Endometrial microvascular endothelial cells (primary cell): ENCODE measurements around the gene PMIS2. TPM values are rescaled to one million over a fixed set of nuclear protein-coding genes. Genes with fewer than 3 reads are reported as not detected.

Experiments
- in situ Hi-C: cut with HindIII; loops from 2 replicates; pipeline ENCODE4 v1.10.0; 2017; ENCODE audit warnings: low sequenced_read_pairs, low pct_unique_long_range_greater_than_20kb; ENCODE audit errors: inconsistent ontology term
- total RNA-seq: library from RNA; depleted of rRNA; stranded (reverse); fragments of >200 nt; gene quantifications from one replicate; pipeline ENCODE4 v1.2.3, GENCODE V29; 2015; ENCODE audit errors: inconsistent ontology term

The PMIS2 gene
- total RNA-seq, 1 donor from 2014 or later, result not detected

DNA sequence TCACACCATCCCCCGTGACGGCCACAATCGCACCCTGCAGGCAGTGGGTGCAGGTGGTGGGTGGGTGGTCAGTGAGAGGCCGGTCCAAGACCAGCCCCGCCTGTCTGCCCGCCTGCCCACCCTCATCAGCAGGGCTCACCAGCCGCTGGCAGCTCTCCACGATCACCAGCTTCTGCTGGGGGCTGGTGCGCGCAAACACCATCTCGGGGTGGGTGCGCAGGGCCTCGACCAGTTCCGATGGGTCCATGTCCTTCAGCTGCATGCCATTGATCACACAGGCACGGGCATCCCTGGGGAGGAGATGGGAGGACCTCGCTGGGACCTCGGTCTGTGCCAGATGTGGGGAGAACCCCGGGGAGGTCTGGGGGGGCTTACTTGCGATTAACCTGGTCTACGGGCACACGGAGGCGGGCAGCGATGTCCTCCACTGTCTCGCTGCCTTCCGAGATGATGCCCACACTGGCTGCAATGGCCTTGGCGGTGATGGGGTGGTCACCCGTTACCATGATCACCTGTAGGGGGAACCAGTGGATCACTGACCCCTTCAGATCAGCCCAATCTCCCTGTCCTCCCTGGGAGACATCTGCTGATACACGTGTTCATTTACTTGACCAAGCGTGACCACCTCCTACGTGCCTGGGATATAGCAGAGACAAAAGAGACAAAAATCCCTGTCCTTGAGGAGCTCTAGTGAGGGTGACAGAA lies 30.5 kb upstream of the PMIS2 start:
- in situ Hi-C loops, result no loop called here

DNA sequence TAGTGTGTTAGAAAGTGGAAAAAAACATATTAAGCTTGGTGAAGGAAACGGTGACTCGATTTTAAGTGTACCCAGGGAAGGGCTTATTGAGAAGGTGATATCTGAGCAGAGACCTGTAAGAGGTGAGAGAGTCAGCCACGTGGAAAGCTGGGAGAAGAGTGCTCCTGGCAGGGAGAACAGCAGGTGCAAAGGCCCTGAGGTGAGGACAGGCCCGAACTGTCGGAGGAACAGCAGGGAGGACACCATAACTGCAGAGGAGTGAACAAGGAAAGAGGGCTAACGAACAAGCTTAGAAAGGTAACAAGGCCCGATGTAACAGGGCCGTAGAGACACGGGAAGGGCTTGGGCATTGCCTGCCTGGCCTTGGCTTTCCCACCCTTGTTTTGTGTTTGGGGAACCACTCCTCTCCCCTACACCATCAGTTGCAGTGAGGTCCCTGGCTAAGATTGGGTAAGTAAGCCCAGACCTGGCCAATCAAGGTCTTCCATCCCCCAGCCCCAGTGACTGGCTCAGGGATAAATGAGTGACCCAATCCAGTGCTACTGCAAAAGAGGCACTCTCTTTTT lies 29.9 kb upstream of the PMIS2 start:
- in situ Hi-C loops, result no loop called here

DNA sequence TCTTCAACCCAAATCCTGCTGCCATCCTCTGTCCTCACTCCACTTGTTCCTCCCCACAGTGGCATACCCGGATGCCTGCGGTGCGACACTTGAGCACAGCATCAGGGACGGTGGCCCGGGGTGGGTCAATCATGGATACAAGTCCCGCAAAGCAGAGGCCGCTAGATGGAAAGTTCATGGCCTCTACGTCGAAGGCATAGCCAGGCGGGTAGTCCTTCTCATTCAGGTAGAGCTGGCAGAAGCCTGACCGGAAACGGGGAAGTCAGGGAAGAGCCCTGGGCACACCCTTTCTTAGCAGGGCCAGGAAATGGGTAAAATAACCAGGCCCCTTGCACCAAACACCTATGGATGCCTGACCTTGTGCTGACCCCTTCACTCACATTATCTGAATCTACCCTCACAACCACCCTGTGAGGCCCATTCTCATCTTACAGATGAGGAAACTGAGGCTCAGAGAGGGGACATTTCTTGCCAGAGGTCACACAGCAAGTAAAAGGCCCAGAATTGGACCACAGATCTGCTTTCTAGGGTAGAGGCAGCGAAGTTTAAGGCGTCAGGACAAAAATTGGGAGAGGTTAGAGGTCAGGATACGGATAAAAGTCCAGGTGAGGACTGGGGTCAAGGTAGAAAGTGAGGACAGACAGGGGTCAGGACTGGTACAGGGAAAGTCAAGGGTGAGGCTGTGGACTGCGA lies 29.0 kb upstream of the PMIS2 start:
- in situ Hi-C loops, result no loop called here

DNA sequence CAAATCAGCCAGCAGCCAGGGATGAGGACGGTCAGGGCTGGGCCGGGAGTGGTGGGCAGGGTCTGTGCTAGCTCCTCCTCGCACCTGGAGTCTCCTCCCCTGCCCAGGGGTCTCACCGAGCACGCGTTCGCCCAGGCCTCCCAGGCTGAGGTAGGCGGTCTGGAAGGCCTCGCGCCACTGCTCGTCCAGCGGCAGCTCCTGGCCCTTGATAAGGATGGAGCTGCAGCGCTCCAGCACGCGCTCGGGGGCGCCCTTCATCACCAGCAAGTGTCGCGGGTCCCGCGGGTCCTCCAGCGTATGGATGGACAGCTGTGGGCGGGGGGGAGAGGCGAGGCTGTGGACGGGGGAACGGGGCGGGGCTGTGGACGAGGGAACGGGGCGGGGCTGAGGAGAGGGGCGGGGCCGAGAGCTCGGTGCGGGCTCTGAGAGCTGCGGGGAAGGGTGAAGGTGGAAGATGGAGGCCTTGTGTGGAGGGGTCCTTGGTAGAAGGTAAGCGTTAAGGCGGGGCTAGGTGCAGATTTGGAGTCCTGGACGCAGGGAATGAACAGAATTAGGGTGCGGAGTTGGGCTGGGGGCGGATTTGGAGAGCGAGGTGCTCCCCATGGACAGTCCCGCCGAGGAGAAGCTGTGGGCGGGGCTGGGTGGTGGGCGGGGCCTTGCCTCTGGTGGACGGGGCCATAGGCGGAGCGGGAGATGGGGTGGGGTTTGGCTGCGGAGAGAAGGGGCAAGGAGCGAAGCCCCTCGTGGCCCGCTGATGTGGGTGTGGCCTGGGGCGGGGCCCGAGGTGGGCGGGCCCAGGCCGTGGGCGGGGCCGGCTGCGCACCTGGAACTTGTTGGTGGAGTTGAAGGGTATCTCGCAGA lies 28.2 kb upstream of the PMIS2 start:
- in situ Hi-C loops, result no loop called here

DNA sequence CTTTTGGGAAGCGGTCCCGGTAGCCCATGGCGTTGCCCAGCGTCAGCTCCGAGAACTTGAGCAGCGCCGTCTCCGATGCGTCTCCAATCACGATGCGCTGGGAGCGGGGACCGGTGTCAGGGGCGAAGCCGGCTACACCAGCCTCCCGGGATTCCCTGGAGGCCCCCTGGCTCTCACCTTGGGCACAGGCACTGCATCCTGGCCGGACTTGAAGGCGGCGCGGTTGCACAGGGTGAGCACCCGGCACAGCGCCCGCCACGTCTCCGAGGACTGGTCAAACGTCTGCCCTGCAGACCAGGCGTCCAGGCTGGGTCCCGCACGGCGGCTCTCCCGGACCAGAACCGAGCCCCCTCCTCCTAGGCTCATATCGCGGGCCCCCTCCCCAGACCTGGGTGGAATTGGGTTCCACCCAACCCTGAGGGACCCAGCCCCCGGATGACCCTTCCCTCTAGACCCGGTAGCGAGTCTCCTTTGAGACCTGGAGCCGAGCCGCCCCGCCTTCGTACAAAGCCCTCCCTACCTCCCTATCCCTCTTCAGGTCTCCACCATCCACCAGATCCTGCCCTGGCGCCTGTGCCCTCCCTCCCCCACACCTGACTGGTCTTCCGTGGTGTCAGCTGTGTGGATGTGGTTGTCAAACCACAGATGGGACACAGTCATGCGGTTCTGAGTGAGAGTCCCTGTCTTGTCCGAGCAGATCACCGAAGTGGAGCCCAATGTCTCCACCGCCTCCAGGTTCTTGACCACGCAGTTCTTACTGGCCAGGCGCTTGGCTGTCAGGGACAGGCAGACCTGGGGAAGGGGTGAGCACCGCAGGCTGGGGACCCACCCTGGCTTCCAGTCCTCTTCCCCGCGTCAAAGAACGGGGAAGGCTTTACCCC lies 27.3 kb upstream of the PMIS2 start:
- in situ Hi-C loops, result no loop called here

DNA sequence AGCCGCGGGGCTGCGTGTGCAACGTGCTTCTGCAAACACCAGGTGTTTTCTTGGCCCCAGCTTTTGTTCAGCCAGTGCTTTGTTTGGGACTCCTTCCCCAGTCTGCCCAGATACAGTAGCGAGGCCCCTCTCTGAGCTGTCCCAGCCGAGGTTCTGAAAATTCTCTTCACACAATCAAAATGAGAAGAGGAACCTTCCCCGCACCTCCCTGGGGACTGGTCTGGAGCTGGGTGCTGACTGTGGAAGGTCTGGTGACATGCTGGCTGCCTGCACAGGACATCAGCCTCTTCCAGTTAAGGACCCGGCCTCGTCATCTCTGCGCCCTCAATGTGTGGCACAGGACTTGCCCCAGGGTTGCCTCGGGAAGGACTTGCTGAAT lies 26.7 kb upstream of the PMIS2 start:
- in situ Hi-C loops, result no loop called here

DNA sequence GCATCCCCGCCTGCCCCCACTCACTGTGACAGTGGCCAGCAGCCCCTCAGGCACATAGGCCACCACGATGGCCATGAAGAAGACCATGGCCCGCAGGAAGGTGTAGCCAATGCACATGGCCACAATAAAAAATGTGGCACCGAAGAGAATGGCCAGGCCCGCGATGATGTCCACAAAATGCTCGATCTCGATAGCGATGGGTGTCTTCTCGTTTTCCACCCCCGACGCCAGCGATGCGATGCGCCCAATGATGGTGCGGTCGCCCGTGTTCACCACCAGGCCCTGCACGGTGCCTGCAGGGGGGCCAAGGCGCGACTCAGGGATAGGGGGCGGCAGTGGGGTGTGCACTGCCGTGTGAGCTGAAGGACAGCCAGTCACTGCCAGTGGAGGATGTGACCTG lies 26.2 kb upstream of the PMIS2 start:
- in situ Hi-C loops, result no loop called here

DNA sequence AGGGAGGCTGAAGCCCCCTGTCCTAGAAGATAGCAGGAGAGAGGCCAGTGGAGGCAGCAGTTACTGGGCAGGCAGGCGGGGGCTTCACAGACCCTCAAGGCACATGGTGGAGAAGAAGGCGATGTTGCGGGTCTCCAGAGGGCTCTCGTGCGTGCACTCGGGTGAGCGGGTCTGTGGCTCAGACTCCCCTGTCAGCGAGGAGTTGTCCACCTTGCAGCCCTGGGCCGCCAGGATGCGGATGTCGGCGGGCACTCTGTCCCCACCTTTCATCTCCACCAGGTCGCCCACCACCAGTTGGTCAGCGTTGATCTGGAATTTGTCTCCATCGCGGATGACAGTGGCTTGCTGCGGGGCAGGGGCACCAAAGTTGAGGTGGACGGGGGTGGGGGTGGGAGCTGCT lies 25.7 kb upstream of the PMIS2 start:
- in situ Hi-C loops, result no loop called here

DNA sequence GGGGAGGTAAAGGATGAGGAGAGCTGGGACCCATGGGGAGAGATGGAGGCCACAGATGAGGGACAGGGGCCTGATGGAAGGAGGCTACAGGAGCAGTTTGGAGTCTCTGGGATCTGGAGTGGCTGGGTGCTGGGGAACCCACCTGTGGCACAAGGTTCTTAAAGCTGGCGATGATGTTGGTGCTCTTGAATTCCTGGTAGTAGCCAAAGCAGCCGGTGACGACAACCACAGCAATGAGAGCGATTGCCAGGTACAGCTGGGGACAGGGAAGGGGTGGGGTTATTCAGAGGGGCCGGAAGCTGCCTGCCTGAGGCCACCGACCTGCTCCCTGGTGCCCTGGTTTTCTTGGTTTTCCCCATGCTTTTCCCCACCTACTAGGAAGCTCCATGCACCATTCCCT lies 25.3 kb upstream of the PMIS2 start:
- in situ Hi-C loops, result no loop called here

DNA sequence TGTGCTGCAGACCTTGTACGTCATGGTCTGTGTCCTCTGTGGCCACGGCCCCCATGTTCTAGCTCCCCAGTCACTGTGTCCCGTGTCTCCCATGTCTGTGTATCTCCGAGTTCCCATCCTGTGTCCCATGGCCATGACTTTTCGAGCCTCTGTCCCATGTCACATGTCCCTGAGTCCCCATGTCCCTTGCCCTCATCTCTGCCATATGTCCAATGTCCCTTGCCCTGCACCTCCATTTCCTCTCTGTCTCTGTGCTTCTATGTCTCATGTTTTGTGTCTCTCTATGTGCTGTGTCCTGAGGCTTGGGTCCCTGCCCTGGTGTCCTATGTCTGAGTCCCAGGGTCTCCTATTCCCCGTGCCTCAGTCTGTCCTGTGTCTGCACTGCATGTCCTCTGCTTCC lies 24.5 kb upstream of the PMIS2 start:
- in situ Hi-C loops, result no loop called here

DNA sequence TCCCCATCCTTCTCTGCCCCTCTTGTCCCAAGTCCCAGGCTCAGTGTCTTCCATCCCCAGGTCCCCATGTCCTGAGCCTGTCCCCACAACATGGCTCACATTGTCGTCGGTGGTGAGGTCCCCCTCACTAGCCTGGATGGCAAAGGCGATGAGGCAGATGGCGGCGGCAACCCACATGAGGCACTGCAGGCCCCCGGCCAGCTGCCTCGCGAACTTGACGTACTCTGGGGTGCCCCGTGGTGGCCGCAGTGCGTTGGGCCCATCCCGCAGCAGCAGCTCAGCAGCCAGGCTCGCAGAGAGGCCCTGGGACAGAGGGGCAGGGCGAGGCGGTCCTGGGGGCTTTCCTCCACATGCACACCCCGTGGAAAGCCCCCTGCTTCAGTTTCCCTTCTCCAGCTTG lies 23.6 kb upstream of the PMIS2 start:
- in situ Hi-C loops, result no loop called here

DNA sequence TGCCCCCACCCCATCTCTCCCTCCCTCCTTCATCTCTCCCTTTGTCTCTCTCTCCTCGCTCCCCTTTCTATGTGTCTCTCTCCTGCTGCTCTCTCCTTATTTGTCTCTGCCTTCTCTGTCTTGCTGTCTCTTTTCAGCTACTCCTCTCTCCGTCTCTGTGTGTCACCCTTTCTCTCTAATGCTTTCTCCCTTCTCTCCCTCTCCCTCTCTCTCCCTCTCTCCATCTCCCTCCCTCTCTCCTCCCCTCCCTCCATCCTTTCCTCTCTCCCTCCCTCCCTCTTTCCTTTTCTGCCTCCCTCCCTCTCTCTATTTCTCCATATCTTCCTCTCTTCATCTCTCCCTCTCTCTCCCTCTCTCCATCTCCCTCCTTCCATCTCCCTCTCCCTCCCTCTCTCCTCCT lies 23.2 kb upstream of the PMIS2 start:
- in situ Hi-C loops, result no loop called here

DNA sequence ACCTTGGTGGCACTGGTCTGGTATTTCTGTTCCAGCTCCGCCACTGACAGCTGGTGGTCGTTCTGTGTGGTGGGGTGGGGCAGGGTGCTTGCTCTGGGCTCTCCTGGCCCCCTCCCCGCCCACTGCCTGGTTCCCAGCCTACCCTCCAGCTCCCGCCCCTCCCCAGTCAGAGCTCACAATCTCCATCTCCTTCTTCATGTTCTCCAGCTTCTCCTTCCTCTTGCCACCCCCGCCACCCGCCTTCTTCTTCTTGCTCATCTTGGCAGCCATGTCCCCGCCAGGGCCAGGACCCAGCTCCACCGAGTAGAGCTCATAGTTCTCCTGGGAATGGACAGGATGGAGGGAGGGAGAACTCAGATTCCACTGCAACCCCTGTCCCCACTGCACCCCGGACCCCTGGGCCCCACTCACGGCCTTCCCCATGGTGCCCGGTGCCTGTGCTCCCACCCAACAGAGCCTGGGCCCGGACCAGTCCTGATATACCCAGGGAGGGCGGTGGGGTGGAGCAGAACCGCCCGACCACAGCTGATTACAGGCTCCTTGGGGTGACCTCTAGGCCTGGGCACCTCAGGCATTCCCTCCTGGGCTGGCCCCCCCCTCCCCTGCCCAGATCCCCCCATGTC lies 22.7 kb upstream of the PMIS2 start, which contains the start of gene ATP4A:
TSS of gene ATP4A (minus strand) at position 452 of the 623 bp plus-strand sequence. CDS start at position 423, 29 bp downstream.
- in situ Hi-C loops, result no loop called here

DNA sequence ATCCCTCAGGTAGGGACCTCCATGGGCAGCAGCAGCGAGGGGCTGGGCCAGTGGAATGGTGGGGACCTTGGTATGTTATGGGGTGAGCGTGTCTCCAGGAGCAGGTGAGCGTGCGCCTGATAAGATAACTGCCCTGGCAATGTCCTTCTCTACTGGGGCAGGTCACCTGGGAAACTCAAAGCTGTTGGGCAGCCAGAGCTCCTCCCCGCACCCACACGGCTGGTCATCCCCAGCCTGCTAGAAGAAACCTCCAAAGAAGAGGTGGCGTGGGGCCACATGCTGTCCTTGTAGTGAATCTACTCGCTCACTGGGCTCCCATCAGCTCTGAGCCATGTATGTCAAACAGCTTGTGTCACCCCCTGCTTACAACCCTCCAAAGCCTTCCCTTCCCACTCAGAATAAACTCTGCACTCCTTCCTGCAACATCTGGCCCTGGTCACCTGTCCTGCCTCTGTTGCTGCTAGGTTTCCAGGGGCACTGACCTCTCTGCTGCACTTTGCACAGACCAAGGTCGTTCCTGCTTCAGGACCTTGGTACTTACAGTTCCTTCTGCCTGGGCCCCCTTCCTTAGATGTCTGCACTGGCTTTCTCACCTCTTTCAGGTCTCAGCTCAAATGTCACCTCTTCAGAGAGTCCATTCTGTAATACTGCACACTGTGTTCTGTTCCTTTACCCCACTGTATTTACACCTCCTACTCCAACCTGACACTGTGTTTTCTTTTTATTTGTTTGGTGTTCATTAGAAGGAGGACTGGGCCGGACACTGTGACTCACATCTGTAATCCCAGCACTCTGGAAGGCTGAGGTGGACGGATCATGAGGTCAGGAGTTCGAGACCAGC lies 20.7 kb upstream of the PMIS2 start:
- in situ Hi-C loops, result no loop called here

DNA sequence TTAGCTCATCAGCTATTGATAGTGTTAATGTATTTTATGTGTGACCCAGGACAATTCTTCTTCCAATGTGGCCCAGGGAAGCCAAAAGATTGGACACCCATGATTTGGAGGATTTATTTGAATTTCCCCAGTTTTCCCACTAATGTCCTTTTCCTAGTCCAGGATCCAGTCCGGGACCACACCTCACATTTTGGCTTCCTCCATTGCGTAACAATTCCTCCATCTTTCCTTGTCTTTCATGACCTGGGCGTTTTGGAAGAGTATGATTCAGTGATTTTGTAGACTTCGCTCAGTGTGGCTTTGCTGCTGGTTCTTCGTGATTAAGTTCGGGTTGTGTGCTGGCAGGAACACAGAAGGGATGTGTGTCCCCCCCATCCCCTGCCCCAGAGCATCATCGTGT lies 19.2 kb upstream of the PMIS2 start:
- in situ Hi-C loops, result no loop called here

DNA sequence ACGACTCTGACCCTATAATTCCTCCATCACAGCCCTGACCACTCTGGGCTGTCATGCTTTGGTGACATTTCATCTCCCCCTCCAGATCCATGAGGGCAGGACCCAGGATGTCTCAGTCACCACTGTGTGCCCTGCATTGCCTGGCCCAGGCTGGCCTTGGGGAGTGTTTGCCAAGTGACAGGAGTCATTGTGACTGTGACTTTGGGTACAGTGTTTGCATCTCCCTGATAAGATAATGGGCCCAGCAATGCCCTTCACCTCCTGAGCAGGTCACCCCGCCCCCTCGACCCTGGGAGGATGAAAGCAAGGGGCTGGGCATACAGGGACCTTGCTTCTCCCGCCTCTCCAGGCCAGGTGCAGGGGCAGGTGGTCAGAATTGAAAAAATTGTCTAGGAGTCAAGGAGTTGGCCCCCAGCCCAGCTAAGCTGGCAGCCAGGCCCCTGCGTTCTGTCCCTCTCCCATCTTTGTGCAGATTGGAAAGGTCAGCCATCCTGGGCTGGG lies 16.6 kb upstream of the PMIS2 start:
- in situ Hi-C loops, result no loop called here

DNA sequence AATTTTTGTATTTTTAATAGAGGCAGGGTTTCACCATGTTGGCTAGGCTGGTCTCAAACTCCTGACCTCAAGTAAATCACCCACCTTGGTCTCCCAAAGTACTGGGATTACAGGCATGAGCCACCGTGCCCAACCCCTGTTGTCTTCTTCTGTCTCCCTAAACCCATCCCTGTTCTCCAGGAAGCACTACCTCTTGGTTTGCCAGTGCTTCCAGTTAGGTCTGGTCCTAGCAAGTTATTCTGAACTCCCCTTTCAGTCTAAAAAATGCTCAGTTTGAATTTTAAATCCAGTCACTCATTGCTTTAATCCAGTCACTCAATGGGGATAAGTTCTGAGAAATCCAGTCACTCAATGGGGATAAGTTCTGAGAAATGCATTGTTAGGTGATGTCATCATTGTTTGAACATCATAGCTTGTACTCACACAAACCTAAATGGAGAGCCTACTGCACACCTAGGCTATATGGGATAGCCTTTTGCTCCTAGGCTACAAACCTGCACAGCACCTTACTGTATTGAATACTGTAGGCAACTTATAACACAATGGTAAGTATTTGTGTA lies 14.5 kb upstream of the PMIS2 start:
- in situ Hi-C loops, result no loop called here
